HEK293T (cell line): ENCODE measurements around the gene DCAF17.
"Not testable (repeated sequence)": the region's sequence is repeated elsewhere in the genome, so short reads cannot be mapped to it uniquely, and the experiment has no call there.

Experiments
- CTCF ChIA-PET: fragments of 350-600 bp; formaldehyde crosslinking; extraction: SDS; loops from one replicate; lab custom pipeline; 2021; ENCODE audit warnings: antibody characterized with exemption, inconsistent platforms; lab: Yijun Ruan, JAX
- POLR2A ChIA-PET: fragments of 350-600 bp; formaldehyde crosslinking; extraction: SDS; loops from one replicate; lab custom pipeline; 2020; ENCODE audit warnings: antibody characterized with exemption, inconsistent platforms; lab: Yijun Ruan, JAX
- DNase-seq: peaks from one replicate; pipeline ENCODE4 v3.0.0; 2012; ENCODE audit warnings: mixed read lengths; ENCODE audit errors: extremely low spot score
- ARNT ChIP-seq: fragments of 450-650 bp; IDR thresholded peaks from 2 replicates; pipeline ENCODE4 v1.6.1; 2017; ENCODE audit warnings: mild to moderate bottlenecking
- BHLHE40 ChIP-seq: fragments of 450-650 bp; IDR thresholded peaks from 2 replicates; pipeline ENCODE4 v1.6.1; 2016; ENCODE audit warnings: mild to moderate bottlenecking, moderate library complexity, borderline replicate concordance
- CTBP1 ChIP-seq: fragments of 450-650 bp; IDR thresholded peaks from 2 replicates; pipeline ENCODE4 v1.6.1; 2016; ENCODE audit warnings: borderline replicate concordance
- ELF4 ChIP-seq: fragments of 450-650 bp; IDR thresholded peaks from 2 replicates; pipeline ENCODE4 v1.6.1; 2017; ENCODE audit warnings: antibody characterized with exemption
- FOXA1 ChIP-seq: fragments of 450-650 bp; IDR thresholded peaks from 2 replicates; pipeline ENCODE4 v1.6.1; 2016; ENCODE audit warnings: mild to moderate bottlenecking
- FOXK2 ChIP-seq: fragments of 450-650 bp; IDR thresholded peaks from 2 replicates; pipeline ENCODE4 v1.6.1; 2016; ENCODE audit warnings: mild to moderate bottlenecking
- FOXM1 ChIP-seq: fragments of 450-650 bp; IDR thresholded peaks from 2 replicates; pipeline ENCODE4 v1.6.1; 2017; ENCODE audit warnings: mild to moderate bottlenecking, borderline replicate concordance
- HDGF ChIP-seq: fragments of 450-650 bp; IDR thresholded peaks from 2 replicates; pipeline ENCODE4 v1.6.1; 2017; ENCODE audit warnings: antibody characterized with exemption, borderline replicate concordance
- L3MBTL2 ChIP-seq: fragments of 450-650 bp; conservative IDR thresholded peaks from 2 replicates; pipeline ENCODE4 v1.6.1; 2016; ENCODE audit warnings: mild to moderate bottlenecking
- LEF1 ChIP-seq: fragments of 450-650 bp; IDR thresholded peaks from 2 replicates; pipeline ENCODE4 v1.6.1; 2017; ENCODE audit warnings: mild to moderate bottlenecking, borderline replicate concordance
- NFRKB ChIP-seq: fragments of 450-650 bp; IDR thresholded peaks from 2 replicates; pipeline ENCODE4 v1.6.1; 2016; ENCODE audit warnings: mild to moderate bottlenecking, moderate library complexity
- SP1 ChIP-seq: fragments of 450-650 bp; IDR thresholded peaks from 2 replicates; pipeline ENCODE4 v1.6.1; 2017
- SUZ12 ChIP-seq: fragments of 450-650 bp; IDR thresholded peaks from 2 replicates; pipeline ENCODE4 v1.6.1; 2016; ENCODE audit warnings: mild to moderate bottlenecking
- TARDBP ChIP-seq: fragments of 450-650 bp; IDR thresholded peaks from 2 replicates; pipeline ENCODE4 v1.6.1; 2016
- ZNF384 ChIP-seq: fragments of 450-650 bp; IDR thresholded peaks from 2 replicates; pipeline ENCODE4 v1.6.1; 2016
- TF ChIP-seq, protein P1 (sequence below): fragments of 450-650 bp; IDR thresholded peaks from 2 replicates; pipeline ENCODE4 v1.6.1; 2016

Gene DCAF17

DNA sequence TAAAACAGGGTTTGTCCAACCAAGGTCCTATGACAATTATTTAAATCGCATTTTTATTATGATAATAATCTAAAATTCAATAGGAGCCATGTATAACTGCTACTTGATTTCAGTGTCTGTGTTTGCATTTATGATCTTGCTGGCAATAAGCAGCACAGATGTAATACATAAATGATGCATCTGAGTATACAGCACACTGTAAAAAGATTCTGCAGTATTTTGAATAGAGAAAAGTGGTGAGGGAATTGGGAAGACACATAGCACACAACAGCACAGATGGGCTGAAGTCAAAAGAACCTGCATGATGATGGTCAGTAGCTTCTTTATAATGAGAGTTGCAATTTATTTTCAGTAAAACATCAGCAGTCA is 26.4 kb upstream of the DCAF17 start:
- no peak for TF ChIP-seq L3MBTL2
- TF ChIP-seq FOXM1: no peak
- TF ChIP-seq BHLHE40: no peak
- TF ChIP-seq FOXK2: no peak
- TF ChIP-seq ARNT: no peak
- no peak for TF ChIP-seq ZNF384
- no peak for TF ChIP-seq TARDBP
- TF ChIP-seq FOXA1: no peak
- TF ChIP-seq SP1: no peak
- no peak for TF ChIP-seq SUZ12
- TF ChIP-seq HDGF: no peak
- no peak for DNase-seq
- CTCF ChIA-PET: interaction anchor here (1.0 to 1.3 kb wide), 2 partner anchors 8 to 26 kb away, joined by 3 to 4 read pairs; partner anchors contain the start of genes DCAF17 and METTL8
- POLR2A ChIA-PET: no interaction called here

DNA sequence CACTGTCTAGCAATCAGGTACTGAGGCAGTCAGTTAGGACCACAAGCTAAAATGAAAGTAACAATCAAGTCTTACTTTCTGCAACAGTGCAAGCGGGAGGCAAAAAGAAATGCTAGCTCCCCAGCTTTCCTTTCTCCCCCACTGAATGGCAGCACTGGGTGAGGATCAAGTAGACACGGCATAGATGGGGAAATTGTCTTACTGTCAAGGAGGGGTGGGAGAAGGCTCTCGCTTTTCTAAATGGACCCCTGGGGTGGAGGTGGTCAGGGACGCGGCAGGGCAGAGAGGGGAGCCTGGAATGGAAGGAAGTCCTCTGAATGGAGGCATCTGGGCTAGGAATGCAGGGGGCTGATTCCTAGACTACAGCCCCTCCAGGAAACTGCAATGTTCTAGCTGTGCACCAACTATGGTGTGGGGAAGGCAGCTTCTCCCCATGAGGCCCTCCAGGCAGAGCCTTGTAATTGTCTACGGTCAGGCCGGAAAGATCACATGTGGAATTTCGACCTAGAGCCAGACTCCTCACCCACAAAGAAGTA is 24.5 kb upstream of the DCAF17 start:
- CTCF ChIA-PET: no interaction called here
- TF ChIP-seq, protein P1, sequence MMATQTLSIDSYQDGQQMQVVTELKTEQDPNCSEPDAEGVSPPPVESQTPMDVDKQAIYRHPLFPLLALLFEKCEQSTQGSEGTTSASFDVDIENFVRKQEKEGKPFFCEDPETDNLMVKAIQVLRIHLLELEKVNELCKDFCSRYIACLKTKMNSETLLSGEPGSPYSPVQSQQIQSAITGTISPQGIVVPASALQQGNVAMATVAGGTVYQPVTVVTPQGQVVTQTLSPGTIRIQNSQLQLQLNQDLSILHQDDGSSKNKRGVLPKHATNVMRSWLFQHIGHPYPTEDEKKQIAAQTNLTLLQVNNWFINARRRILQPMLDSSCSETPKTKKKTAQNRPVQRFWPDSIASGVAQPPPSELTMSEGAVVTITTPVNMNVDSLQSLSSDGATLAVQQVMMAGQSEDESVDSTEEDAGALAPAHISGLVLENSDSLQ: no peak
- no peak for TF ChIP-seq BHLHE40
- no peak for TF ChIP-seq SUZ12
- DNase-seq: no peak
- POLR2A ChIA-PET: no interaction called here

DNA sequence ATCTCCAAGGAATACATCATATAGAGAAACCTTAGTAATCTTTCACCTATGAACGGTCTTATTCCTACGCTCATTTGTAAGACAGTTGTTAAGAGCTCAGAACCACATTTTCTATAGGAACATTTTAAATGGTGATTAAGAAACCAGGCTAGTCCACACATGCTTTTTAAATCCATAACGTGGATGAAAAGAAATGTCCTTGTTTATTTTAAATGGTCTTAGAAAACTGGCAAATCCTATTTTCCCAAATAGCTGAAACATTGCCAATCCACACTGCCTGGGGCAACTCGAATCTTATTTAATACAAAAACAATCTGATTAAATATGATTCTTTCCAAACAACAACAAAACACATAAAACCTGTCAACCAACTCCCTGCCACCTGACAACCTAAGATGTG is 23.9 kb upstream of the DCAF17 start:
- ChIA-PET CTCF (interaction anchor here (0.8 kb wide), 1 partner anchor 482 kb away, joined by 3 read pairs; no protein-coding TSS in a partner anchor), POLR2A (no interaction called here)
- no peak for DNase-seq
- no peak for TF ChIP-seq LEF1
- no peak for TF ChIP-seq FOXM1
- TF ChIP-seq FOXA1: no peak
- TF ChIP-seq FOXK2: no peak
- no peak for TF ChIP-seq SUZ12
- TF ChIP-seq HDGF: no peak
- TF ChIP-seq SP1: no peak
- TF ChIP-seq TARDBP: no peak
- no peak for TF ChIP-seq CTBP1
- no peak for TF ChIP-seq BHLHE40
- TF ChIP-seq NFRKB: no peak
- TF ChIP-seq L3MBTL2: no peak
- TF ChIP-seq ARNT: no peak
- no peak for TF ChIP-seq ELF4
- TF ChIP-seq, protein P1: no peak
- TF ChIP-seq ZNF384: no peak

DNA sequence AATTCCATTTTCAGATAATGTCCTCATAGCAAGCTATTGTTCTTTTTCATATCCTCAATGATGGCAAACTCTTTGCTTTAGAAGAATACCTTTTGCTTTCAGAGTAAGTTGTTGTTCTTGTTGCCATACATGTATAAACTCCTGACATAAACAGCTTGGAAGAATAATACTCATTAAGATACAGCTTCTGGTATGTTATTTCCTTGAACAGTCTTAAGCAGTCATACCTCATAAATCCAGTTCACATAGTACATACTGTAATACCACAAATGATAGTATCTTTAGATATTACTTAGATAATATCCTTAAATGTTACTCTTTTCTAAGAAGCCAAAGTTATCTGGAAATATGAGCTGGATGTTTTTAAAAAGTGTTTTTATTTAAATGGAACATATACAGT is 23.4 kb upstream of the DCAF17 start:
- POLR2A ChIA-PET: no interaction called here
- no peak for DNase-seq
- CTCF ChIA-PET: interaction anchor here (0.8 kb wide), 1 partner anchor 482 kb away, joined by 3 read pairs; no protein-coding TSS in a partner anchor
- TF ChIP-seq FOXK2: no peak

DNA sequence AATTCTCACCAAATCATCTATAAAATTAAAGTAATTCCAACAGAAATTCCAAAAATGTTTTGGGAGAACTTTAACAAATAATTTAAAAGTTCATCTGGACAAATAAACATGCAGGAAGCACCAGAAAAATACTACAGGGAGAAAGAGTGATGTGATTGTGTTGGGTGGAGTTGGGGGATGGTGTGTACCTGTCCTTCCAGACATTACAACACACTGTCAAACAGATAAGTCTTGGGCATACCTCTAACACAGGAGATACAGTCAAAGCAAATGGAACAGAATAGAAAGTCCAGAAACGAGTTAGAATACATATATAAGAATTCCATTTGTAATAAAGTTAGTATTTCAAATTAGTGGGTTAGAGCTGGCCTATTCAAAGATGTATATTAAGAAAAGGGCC is 22.8 kb upstream of the DCAF17 start:
- POLR2A ChIA-PET: no interaction called here
- no peak for DNase-seq
- CTCF ChIA-PET: no interaction called here
- TF ChIP-seq SUZ12: no peak
- TF ChIP-seq, protein P1: no peak
- no peak for TF ChIP-seq ARNT
- no peak for TF ChIP-seq ZNF384
- no peak for TF ChIP-seq BHLHE40
- TF ChIP-seq ELF4: no peak
- TF ChIP-seq FOXK2: no peak
- TF ChIP-seq FOXA1: no peak
- TF ChIP-seq LEF1: no peak
- no peak for TF ChIP-seq SP1
- TF ChIP-seq CTBP1: no peak
- no peak for TF ChIP-seq HDGF
- TF ChIP-seq FOXM1: no peak
- no peak for TF ChIP-seq NFRKB
- no peak for TF ChIP-seq L3MBTL2
- TF ChIP-seq TARDBP: no peak

DNA sequence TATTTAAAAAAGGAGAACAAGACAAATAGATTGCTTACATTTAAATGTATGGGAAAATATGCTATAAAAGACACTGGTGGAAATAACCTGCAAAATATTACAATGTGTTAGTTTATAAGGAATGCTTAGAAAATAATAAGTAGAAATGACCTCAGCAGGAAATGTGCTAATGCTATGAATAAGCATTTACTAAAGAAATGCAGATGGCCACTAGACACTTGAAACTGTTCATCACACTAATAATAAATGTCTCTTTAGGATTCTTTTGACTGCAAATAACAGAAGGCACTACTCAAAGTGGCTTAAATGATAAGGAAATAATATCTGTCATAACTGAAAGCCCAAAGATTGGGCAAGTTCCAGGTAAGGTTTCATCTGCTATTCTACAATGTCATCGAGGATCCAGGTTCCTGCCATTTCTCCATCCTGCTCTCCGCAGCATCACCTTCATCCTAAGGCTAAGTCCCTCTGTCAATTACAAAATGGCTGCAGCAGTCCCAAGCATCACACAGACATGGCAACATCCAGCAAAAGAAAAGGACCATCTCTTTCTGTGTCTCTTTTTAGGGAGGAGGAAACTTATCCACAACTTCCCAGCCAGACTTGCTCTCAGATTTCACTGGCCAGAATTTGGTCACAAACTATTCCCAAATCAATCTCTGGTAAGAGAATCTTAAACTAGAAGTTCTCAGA is 22.1 kb upstream of the DCAF17 start:
- ChIA-PET CTCF (no interaction called here), POLR2A (no interaction called here)
- no peak for DNase-seq
- TF ChIP-seq HDGF: no peak

DNA sequence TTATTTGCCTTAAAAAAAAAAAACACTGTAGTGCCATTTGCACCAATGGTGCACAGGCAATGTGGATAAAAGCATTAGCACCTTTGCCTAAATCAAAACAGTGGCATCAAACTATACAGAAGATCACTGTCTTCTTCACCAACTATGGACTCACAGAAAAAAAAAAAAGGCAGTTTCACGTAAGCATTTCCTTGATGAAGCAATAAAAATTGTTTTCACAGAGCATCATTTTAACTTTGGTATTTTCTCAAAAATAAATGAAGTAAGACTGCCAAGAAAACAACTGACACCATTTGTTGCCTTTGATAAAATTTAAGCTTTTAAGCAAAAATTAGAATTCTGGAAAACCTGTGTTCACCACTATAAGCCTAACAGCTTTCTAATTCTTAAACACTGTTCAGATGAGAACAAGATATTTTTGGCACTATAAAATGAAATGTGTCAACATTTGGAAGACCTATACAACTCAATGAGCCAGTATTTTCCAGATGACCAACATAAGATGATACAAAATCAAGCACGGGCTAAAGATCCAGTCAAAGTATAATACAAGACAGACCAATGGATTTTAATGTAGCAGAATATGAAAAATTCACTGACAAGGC is 21.4 kb upstream of the DCAF17 start:
- POLR2A ChIA-PET: no interaction called here
- CTCF ChIA-PET: interaction anchor here (0.7 kb wide), 2 partner anchors 211 to 440 kb away, joined by 5 to 10 read pairs; no protein-coding TSS in a partner anchor
- no peak for DNase-seq
- TF ChIP-seq SUZ12 (no peak), ELF4 (no peak), ARNT (no peak)

DNA sequence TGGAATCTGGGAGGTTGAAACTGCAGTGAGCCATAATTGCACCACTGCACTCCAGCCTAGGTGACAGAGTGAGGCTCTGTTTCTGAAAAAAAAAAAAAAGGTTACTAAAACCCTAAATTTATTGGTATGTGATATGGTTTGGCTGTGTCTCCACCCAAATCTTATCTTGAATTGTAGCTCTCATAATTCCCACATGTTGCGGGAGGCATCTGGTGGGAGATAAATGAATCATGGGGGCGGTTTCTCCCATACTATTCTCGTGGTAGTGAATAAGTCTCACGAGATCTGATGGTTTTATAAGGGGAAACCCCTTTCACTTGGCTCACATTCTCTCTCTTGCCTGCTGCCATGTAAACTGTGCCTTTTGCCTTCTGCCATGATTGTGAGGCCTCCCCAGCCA is 19.4 kb upstream of the DCAF17 start:
- CTCF ChIA-PET: interaction anchor here (0.6 kb wide), 1 partner anchor 127 kb away, joined by 3 read pairs; no protein-coding TSS in a partner anchor
- POLR2A ChIA-PET, DNase-seq: not testable (repeated sequence)
